Natural killer cell treated with Interleukin-12 subunit alpha and Interleukin-12 subunit beta and Interleukin-15 and Interleukin-18, amount 100 ng/mL, for 72 hours (primary cell): ENCODE measurements around the gene ARID5B. TPM values are rescaled to one million over a fixed set of nuclear protein-coding genes. Genes with fewer than 3 reads are reported as not detected.

Source experiments
- ATAC-seq, 2 donors: fragments of 150-1000 bp; cut with Tn5 transposase in 1 of 2; sonication (Bioruptor Pico), chemical (Tn5 transposase) in 1 of 2; 2 replicates each; pipeline ENCODE4 v1.10.0; 2021
- DNase-seq: peaks from one replicate; pipeline ENCODE4 v3.0.0; 2022; ENCODE audit warnings: low spot score
- H3K27ac Mint-ChIP-seq, 2 donors: 1 replicate in 1 of 2; 2 replicates in 1 of 2; pipeline ENCODE4 v1.8.0; 2022; ENCODE audit warnings: mixed read lengths in 2 of 2, mild to moderate bottlenecking in 1 of 2, moderate library complexity in 1 of 2
- H3K27me3 Mint-ChIP-seq, 2 donors: 1 replicate in 1 of 2; 2 replicates in 1 of 2; pipeline ENCODE4 v1.8.0; 2022; ENCODE audit warnings: mixed read lengths in 2 of 2
- H3K36me3 Mint-ChIP-seq: one replicate; pipeline ENCODE4 v1.8.0; 2022; ENCODE audit warnings: mixed read lengths
- H3K4me1 Mint-ChIP-seq, 2 donors: 1 replicate in 1 of 2; 2 replicates in 1 of 2; pipeline ENCODE4 v1.8.0; 2022; ENCODE audit warnings: low read depth in 2 of 2, mixed read lengths in 2 of 2, mild to moderate bottlenecking in 1 of 2
- H3K4me3 Mint-ChIP-seq: one replicate; pipeline ENCODE4 v1.8.0; 2022; ENCODE audit warnings: mixed read lengths
- H3K9me3 Mint-ChIP-seq: 2 replicates; pipeline ENCODE4 v1.8.0; 2022; ENCODE audit warnings: mixed read lengths
- total RNA-seq, 2 donors: library from RNA; stranded (reverse); gene quantifications; one replicate each; pipeline ENCODE4 v1.2.3, GENCODE V29; 2022

Gene ARID5B
- total RNA-seq, 2 donors from 2014 or later, result 46.1 to 51.7 TPM

GRCh38 chr10:62077330-62078015 lies 176.0 kb downstream of the ARID5B start:
- Mint-ChIP-seq H3K4me1 (peaks cover 27 to 35% of the 10 kb centered on the region in 2 donors), H3K27me3 (no peaks in the 10 kb centered on the region), H3K36me3 (peaks cover 26% of the 10 kb centered on the region), H3K9me3 (peaks cover 2% of the 10 kb centered on the region), H3K4me3 (no peak overlapping the region), H3K27ac (peak overlapping the region; percentile 50 to 70)
- ATAC-seq, result no peak
- DNase-seq, result no peak

- peaks cover 21% of the 10 kb centered on the region for H3K36me3 Mint-ChIP-seq
- H3K4me3 Mint-ChIP-seq, result no peak overlapping the region
- peak overlapping the region in 1 of 2 donors; percentile 92 for H3K27ac Mint-ChIP-seq
- no peaks in the 10 kb centered on the region for H3K27me3 Mint-ChIP-seq
- DNase-seq (no peak), ATAC-seq (no peak)
- H3K9me3 Mint-ChIP-seq, result peaks cover 2% of the 10 kb centered on the region
- H3K4me1 Mint-ChIP-seq, result peaks cover 43% of the 10 kb centered on the region in 2 donors
Observed at GRCh38 chr10:62079885-62080559, 178.5 kb downstream of the ARID5B start.

- Mint-ChIP-seq H3K27ac (peak overlapping the region; percentile 82 to 92), H3K9me3 (peaks cover 2% of the 10 kb centered on the region), H3K4me1 (peaks cover 46 to 52% of the 10 kb centered on the region in 2 donors), H3K36me3 (peaks cover 30% of the 10 kb centered on the region), H3K27me3 (no peaks in the 10 kb centered on the region), H3K4me3 (peak overlapping the region; percentile 24)
- ATAC-seq, result no peak
- no peak for DNase-seq
Observed at GRCh38 chr10:62080905-62081304, 179.4 kb downstream of the ARID5B start.

DNA sequence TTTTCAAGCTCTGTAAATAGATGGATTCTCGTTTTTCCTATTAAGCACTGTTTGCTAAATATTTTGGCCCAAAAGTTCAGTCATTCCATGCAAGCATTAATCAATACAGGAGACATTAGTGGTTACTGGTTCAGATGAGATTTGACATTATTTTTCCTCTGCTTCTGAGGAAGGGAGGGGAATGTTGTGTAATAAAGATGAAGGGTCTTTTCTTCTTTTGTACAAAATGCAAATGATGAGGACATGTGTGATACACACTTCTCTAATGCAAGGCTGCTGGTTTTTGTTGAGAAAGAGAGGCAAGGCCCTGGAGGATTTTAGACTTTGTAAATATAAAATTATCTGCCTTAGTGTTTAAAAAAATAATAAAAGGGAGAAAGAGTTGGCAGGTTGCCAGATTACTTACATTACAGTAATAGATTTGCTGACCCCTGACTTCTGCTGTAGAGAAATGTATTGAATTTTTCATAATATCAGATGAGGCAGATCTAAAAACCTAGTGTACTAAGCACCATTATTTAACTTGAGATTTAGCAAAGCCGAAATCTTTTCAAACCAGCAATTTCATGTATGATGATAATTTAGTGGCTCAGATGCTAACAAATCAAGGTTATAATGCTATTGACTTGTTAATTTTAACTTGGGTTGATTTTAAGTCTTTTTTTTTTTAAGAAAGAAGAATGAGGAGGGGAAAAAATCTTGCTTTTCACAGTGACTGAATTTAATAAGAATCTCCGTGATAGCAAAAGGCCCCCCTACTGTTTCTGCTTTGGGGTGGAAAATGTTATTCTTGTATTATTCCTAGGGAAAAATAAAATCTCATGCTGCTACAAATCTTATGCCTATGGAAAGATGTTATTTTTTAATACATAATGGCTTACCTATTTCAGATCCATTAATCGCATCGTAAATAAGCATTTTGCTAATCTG lies 180.1 kb downstream of the ARID5B start:
- H3K27ac Mint-ChIP-seq, result peak overlapping the region; percentile 82 to 92
- H3K27me3 Mint-ChIP-seq, result no peaks in the 10 kb centered on the region
- peaks cover 46 to 51% of the 10 kb centered on the region in 2 donors for H3K4me1 Mint-ChIP-seq
- H3K4me3 Mint-ChIP-seq, result peak overlapping the region; percentile 66
- H3K36me3 Mint-ChIP-seq, result peaks cover 31% of the 10 kb centered on the region
- no peak for ATAC-seq
- no peak for DNase-seq
- peaks cover 2% of the 10 kb centered on the region for H3K9me3 Mint-ChIP-seq

DNA sequence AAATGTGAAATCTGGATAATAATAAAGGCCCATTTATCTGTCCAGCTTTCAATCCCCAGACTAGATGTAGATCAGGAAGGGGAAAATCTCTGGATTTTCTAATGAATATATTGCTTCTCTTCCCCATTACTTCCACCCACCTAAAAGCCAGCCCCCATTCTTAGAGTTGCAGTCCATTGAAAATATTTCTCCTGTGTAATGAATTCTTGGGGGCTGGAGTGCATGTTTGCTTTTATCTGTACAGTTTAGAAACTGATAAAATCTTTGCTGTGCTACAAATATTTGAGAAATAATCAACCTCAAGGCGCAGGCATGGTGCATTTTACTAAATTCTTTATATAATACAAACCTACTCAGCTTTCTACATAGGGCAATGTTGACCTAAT lies 180.8 kb downstream of the ARID5B start:
- peak overlapping the region; percentile 66 for H3K4me3 Mint-ChIP-seq
- peaks cover 2% of the 10 kb centered on the region for H3K9me3 Mint-ChIP-seq
- peaks cover 24% of the 10 kb centered on the region for H3K36me3 Mint-ChIP-seq
- H3K27ac Mint-ChIP-seq, result peak overlapping the region; percentile 82 to 92
- ATAC-seq (no peak), DNase-seq (no peak)
- H3K27me3 Mint-ChIP-seq, result no peaks in the 10 kb centered on the region
- H3K4me1 Mint-ChIP-seq, result peaks cover 41 to 47% of the 10 kb centered on the region in 2 donors

DNA sequence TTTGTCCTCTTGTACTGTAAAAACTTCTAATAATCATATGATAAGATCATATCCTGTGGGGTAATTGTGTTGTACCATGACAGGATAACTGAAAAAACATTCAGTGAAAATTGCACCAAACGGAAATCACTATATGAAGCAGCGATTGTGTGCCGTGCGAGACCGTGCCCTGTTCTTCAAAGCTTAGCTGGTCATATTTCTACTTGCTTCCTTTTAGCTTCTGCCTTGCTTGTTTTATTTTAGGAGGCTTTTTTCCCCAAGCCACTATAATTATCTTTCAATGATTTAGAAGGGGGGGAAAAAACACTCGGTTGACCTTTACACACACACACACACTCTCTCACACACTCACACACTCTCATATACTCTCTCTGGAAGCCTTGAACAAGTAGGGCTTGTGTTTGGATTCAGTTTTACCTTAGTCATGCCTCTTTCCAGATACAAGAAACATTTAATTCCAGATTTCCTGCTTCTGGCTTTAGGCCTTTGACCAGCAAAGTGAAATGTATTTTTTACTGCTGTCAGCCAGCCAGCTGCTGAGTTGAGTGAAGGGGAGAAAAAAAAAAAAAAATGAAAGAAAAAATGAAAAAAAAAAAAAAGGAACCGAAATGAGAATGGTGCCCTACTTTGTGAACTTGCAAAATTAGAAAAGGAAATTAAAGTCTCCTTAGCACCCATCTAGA lies 181.4 kb downstream of the ARID5B start:
- Mint-ChIP-seq H3K27me3 (no peaks in the 10 kb centered on the region), H3K4me1 (peaks cover 41 to 42% of the 10 kb centered on the region in 2 donors), H3K4me3 (peak overlapping the region; percentile 66), H3K9me3 (peaks cover 2% of the 10 kb centered on the region), H3K36me3 (peaks cover 19% of the 10 kb centered on the region), H3K27ac (peak overlapping the region; percentile 82 to 92)
- ATAC-seq, result peak; percentile 82 to 87
- no peak for DNase-seq

- H3K27me3 Mint-ChIP-seq, result no peaks in the 10 kb centered on the region
- DNase-seq (no peak), ATAC-seq (peak; percentile 26 to 59)
- peak overlapping the region; percentile 82 to 92 for H3K27ac Mint-ChIP-seq
- H3K4me1 Mint-ChIP-seq, result peaks cover 43 to 48% of the 10 kb centered on the region in 2 donors
- peak overlapping the region; percentile 66 for H3K4me3 Mint-ChIP-seq
- peaks cover 2% of the 10 kb centered on the region for H3K9me3 Mint-ChIP-seq
- peaks cover 23% of the 10 kb centered on the region for H3K36me3 Mint-ChIP-seq
Observed at GRCh38 chr10:62083412-62084267, 182.1 kb downstream of the ARID5B start.

DNA sequence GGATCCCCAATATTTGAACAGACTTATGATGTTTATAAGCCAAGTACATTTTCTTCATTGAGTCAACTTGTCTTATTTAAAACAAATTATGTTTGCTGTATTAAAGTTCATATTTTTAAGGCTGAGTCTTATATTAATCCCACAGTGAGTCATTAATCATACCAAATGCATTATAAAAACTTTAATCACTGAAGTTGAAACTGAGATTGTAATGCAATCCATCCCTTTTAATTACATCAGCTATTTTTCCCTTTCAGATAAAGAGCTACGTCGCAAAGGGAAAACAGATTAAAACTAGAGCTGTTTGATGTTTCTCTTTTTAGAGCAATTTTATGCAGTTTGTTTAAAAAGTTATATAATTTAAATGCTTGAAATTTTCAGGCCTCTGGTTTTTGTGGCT lies 183.0 kb downstream of the ARID5B start:
- peaks cover 47 to 50% of the 10 kb centered on the region in 2 donors for H3K4me1 Mint-ChIP-seq
- DNase-seq (no peak), ATAC-seq (no peak)
- peaks cover 28% of the 10 kb centered on the region for H3K36me3 Mint-ChIP-seq
- H3K9me3 Mint-ChIP-seq, result peaks cover 2% of the 10 kb centered on the region
- no peak overlapping the region for H3K4me3 Mint-ChIP-seq
- H3K27ac Mint-ChIP-seq, result peak overlapping the region; percentile 82 to 92
- H3K27me3 Mint-ChIP-seq, result no peaks in the 10 kb centered on the region

GRCh38 chr10:62085404-62085803 lies 183.9 kb downstream of the ARID5B start:
- peak overlapping the region; percentile 41 for H3K4me3 Mint-ChIP-seq
- H3K27ac Mint-ChIP-seq, result peak overlapping the region; percentile 82 to 92
- peak in 1 of 2 donors; percentile 42 for ATAC-seq
- peaks cover 47% of the 10 kb centered on the region in 2 donors for H3K4me1 Mint-ChIP-seq
- no peak for DNase-seq
- H3K9me3 Mint-ChIP-seq, result no peaks in the 10 kb centered on the region
- H3K27me3 Mint-ChIP-seq, result no peaks in the 10 kb centered on the region
- H3K36me3 Mint-ChIP-seq, result peaks cover 24% of the 10 kb centered on the region

- H3K4me1 Mint-ChIP-seq, result peaks cover 47 to 49% of the 10 kb centered on the region in 2 donors
- peak overlapping the region; percentile 82 to 92 for H3K27ac Mint-ChIP-seq
- H3K9me3 Mint-ChIP-seq, result no peaks in the 10 kb centered on the region
- ATAC-seq, result no peak
- no peak for DNase-seq
- no peaks in the 10 kb centered on the region for H3K27me3 Mint-ChIP-seq
- peak overlapping the region; percentile 41 for H3K4me3 Mint-ChIP-seq
- peaks cover 26% of the 10 kb centered on the region for H3K36me3 Mint-ChIP-seq
Observed at GRCh38 chr10:62085821-62086220, 184.3 kb downstream of the ARID5B start.

- Mint-ChIP-seq H3K9me3 (no peaks in the 10 kb centered on the region), H3K4me1 (peaks cover 36 to 49% of the 10 kb centered on the region in 2 donors), H3K36me3 (peaks cover 41% of the 10 kb centered on the region), H3K27me3 (no peaks in the 10 kb centered on the region), H3K4me3 (no peak overlapping the region), H3K27ac (no peak overlapping the region)
- ATAC-seq (no peak), DNase-seq (no peak)
Observed at GRCh38 chr10:62087329-62087728, 185.8 kb downstream of the ARID5B start.

- ATAC-seq (no peak), DNase-seq (no peak)
- Mint-ChIP-seq H3K36me3 (peaks cover 54% of the 10 kb centered on the region), H3K4me1 (peaks cover 32 to 38% of the 10 kb centered on the region in 2 donors), H3K9me3 (no peaks in the 10 kb centered on the region), H3K27ac (peak overlapping the region; percentile 29 to 57), H3K4me3 (no peak overlapping the region), H3K27me3 (no peaks in the 10 kb centered on the region)
Observed at GRCh38 chr10:62088786-62089185, 187.3 kb downstream of the ARID5B start.
